HG02870 (cell line): ENCODE measurements around the gene EMC1.
"Not testable (repeated sequence)": the region's sequence is repeated elsewhere in the genome, so short reads cannot be mapped to it uniquely, and the experiment has no call there.

Experiments
- ATAC-seq: cut with Tn5 transposase; IDR thresholded peaks from one replicate; pipeline ENCODE4 v1.9.1; 2021; ENCODE audit warnings: mild to moderate bottlenecking, moderate library complexity; ENCODE audit not compliant: unreplicated experiment

Gene EMC1

GRCh38 chr1:19196331-19196730 is 55.0 kb downstream of the EMC1 start:
- ATAC-seq = no peak

DNA sequence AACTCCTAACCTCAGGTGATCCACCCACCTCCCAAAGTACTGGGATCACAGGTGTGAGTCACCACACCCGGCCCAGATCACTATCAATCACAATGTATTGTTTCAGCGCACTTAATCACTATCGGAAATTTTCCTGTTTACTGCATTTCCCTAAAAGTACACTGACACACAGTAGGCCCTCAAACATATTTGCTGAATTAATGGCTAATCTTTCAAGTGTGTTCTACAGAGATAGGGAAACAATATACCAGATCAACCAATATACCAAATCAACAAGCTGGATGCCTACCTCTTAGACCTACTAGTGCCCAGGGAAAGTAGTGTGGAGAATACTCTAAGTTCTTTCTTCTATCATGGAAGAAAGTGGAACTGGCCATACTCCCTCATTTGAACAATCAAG is 58.3 kb downstream of the EMC1 start:
- no peak for ATAC-seq

DNA sequence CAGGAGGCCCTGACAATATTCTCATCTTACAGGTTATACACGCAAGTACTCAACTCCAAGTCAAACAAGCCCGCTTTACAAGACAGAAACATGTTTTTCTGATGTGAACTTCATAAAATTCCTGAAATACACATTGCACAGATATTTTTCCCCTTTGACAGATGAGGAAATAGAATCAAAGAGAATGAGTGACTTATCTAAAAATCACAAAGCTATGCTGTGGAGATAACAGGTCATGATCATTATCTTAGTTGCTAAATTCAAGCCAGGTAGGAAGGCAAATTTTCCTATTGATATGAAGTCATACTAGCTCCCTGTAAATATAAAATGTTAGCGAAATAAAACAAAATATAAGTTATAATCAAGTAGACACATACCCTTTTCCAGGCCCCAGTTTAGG is 59.5 kb downstream of the EMC1 start:
- no peak for ATAC-seq

GRCh38 chr1:19190468-19190867 is 60.9 kb downstream of the EMC1 start:
- ATAC-seq = no peak

- ATAC-seq = no peak
These were observed 62.1 kb downstream of the EMC1 start for GRCh38 chr1:19189270-19189669.

DNA sequence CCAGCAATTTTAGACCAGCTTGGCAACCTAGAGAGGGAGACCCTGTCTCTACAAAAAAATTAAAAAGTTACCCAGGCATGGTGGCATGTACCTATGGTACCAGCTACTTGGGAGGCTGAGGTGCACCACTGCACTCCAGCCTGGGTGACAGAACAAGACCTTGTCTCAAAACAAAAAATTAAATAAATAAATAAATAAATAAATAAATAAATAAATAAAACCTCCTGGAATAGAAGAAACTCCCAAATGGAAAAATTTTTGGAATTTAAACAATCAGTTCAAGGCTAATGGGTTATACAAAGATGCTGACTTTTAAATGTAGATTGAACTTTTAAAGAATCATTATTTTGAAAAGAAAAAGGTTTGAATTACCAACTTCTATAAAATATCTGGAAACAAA is 63.5 kb downstream of the EMC1 start:
- no peak for ATAC-seq

DNA sequence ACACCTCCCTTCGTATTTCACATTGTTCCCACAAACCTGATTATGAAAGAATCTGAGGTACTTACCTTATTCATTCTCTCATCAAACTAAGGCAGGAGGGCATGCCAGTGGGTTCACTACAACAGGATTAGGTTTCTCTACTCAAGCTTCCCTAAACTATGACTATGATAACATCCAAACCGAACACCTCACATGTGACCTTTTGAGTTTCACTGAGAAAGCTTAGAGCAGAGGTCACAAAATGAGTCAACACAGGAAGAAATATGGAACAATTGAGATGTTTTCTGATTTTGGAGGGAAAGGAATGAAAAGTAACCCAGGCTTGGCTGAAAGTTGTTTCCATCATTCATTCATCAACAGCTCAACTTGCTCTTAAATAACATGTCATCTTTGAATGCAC is 65.3 kb downstream of the EMC1 start:
- ATAC-seq = no peak

DNA sequence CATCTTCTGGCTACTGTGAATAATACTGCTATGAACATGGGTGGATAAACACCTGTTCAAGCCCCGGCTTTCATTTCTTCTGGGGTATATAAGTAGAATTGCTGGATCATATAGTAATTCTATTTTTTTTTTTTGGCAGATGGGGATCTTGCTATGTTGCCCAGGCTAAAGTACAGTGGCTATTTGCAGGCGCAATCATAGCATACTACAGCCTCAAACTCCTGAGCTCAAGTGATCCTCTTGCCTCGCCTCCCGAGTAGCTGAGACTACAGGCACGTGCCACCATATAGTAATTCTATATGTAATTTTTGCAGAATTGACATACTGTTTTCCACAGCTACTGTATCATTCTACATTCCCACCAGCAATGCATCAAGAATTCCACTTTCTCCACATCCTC is 69.1 kb downstream of the EMC1 start:
- no peak for ATAC-seq

- not testable (repeated sequence) for ATAC-seq
These were observed 71.1 kb downstream of the EMC1 start for GRCh38 chr1:19180265-19180657.

DNA sequence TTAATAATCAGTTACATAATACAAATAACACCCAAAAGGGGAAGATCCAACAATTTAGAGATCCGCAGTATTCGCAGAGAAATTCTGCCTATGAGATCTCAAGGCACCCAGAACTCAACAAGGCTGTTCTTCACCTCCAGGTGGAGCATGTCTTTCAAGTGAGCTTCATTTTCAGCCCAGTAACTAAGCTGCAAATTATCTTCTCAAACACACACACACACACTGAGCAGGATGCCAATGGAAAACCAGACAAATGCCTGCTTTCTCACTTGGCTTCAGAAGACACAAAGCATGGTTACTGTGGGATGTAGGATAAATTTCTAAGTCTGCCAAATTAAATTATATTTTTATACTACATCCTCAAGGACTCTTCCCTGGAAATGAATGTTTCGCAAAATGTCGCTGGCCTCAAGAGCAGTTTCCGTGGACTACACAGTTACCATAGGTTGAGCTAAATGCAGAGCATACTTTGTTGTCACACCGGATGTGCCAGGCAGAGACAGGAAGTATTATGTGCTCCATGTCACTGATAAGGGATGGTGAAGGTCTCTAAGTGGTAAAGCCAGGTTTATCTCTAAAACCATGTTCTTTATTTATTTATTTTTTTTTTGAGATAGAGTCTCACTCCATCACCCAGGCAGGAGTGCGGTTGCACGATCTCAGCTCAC is 71.6 kb downstream of the EMC1 start:
- no peak for ATAC-seq

DNA sequence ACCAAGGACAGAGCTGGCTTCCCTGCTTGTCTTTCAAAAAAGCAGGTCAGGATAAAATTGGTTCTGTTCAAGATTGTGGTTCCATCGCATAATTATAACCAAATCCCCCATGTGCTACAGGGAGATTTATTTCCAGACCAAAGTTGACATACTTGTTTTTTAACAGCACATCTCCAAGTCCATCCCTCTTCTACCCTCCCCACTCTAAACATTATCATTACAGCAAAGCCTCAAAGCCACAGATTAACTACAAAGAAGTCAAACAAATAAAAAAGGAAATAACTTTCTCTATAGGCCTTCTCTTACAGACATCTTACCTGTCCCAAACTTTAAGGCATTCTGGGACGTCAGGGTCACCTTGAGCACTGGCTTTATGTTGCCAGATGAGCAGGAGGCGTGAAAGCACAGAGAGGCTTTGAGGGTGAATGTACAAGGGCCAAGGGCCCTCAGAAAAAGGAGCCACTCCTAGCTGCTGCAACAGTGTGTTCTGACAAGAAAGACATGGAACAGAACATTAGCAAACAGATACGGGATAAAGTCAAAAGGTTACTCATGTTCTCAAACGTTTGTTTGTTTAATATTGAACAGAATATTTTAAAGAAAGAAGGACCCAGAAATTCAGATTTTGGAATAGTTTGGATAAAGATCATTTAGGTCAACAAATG is 72.5 kb downstream of the EMC1 start:
- ATAC-seq = no peak

- no peak for ATAC-seq
These were observed 73.5 kb downstream of the EMC1 start for GRCh38 chr1:19177811-19178210.

DNA sequence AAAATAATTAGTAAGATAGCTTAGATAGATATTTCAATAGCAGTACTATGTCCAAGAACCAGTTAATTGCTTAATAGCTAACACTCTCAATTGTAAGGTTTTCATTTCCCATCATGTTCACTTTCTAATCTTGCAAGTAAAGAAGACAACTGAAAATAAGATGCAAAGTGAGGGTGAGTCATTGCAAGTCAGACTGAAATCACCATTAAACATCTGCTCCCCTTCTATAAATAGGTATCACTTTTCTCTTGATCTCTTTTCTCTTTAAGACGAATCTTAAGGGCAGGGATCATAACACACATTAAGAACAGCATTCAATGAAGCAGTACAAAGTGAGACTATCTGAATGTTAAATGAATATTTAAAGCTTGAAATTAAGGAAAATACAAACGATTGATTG is 81.7 kb downstream of the EMC1 start:
- ATAC-seq = peak; percentile 75

- no peak for ATAC-seq
These were observed 84.2 kb downstream of the EMC1 start for GRCh38 chr1:19167140-19167539.

DNA sequence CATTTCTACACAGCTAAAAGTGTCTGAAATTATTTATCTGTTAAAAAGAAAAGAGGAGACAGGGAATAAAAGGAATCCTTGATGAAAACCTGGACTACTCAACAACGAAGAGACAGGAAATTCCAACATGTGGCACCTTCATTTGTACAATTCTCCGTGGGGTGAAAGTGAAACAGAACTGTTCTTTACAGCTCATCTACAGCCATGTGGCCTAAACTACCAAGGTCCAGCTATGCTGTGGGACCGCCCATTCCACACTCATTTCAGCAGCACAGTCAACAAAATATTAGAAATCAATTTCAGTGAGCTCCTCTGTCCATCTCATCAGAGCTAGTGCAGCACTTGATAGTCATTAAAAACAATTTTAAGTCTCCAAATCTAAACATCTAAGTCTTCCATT is 85.3 kb downstream of the EMC1 start:
- ATAC-seq = no peak
